ENCODE results near the gene RNF115.

RNF115 gene

GRCh38 chr1:145692785-145693443 lies 131.0 kb downstream of the RNF115 start:
- DNase-seq: no peak

GRCh38 chr1:145690587-145691558 lies 133.0 kb downstream of the RNF115 start:
- no peak for DNase-seq

- DNase-seq: no peak
These were observed 134.0 kb downstream of the RNF115 start for GRCh38 chr1:145689922-145690321.

- no peak for DNase-seq
These were observed 135.0 kb downstream of the RNF115 start for GRCh38 chr1:145688924-145689323.

Data from NCI-H1694 (cell line).